WERI-Rb-1 (cell line): ENCODE measurements around the gene CATSPERZ.

ENCODE experiments used
- DNase-seq: peaks from one replicate; pipeline ENCODE4 v3.0.0-alpha.2; 2020
- H3K27ac ChIP-seq: fragments of 250-450 bp; sonication (Bioruptor Pico); 2 replicates; pipeline ENCODE4 v1.5.1; 2020; ENCODE audit warnings: mild to moderate bottlenecking, moderate library complexity
- H3K27me3 ChIP-seq: fragments of 250-450 bp; sonication (Bioruptor Pico); 2 replicates; pipeline ENCODE4 v1.5.1; 2021; ENCODE audit warnings: mild to moderate bottlenecking, low read depth, moderate library complexity; ENCODE audit not compliant: insufficient read depth, severe bottlenecking
- H3K36me3 ChIP-seq: fragments of 250-450 bp; sonication (Bioruptor Pico); 2 replicates; pipeline ENCODE4 v1.5.1; 2020; ENCODE audit warnings: mild to moderate bottlenecking, moderate library complexity
- H3K4me3 ChIP-seq: 2 replicates; pipeline ENCODE4 v1.5.1; 2011; ENCODE audit warnings: low read depth, mild to moderate bottlenecking, control low read depth, low read length
- H3K9me3 ChIP-seq: fragments of 250-450 bp; sonication (Bioruptor Pico); 2 replicates; pipeline ENCODE4 v1.5.1; 2021; ENCODE audit warnings: mild to moderate bottlenecking, moderate library complexity; ENCODE audit not compliant: severe bottlenecking
- CTCF ChIP-seq: IDR thresholded peaks from 2 replicates; pipeline ENCODE4 v1.5.1; 2011; ENCODE audit warnings: low read depth, mild to moderate bottlenecking, control low read depth, inconsistent platforms, low read length

Gene CATSPERZ

GRCh38 chr11:64287676-64288352 is 12.3 kb upstream of the CATSPERZ start:
- no peak for DNase-seq
- Histone ChIP-seq H3K27me3 (peaks cover 16% of the 10 kb centered on the region), H3K36me3 (peaks cover 8% of the 10 kb centered on the region), H3K27ac (no peak overlapping the region), H3K9me3 (no peaks in the 10 kb centered on the region), H3K4me3 (no peak overlapping the region)
- TF ChIP-seq CTCF, result no peak

- DNase-seq, result no peak
- peaks cover 22% of the 10 kb centered on the region for H3K27me3 ChIP-seq
- no peak for TF ChIP-seq CTCF
- H3K36me3 ChIP-seq, result peaks cover 3% of the 10 kb centered on the region
- H3K4me3 ChIP-seq, result no peak overlapping the region
- H3K9me3 ChIP-seq, result no peaks in the 10 kb centered on the region
- H3K27ac ChIP-seq, result no peak overlapping the region
These were observed 11.8 kb upstream of the CATSPERZ start for GRCh38 chr11:64288353-64288750.

- DNase-seq, result no peak
- Histone ChIP-seq H3K27me3 (peaks cover 22% of the 10 kb centered on the region), H3K27ac (no peak overlapping the region), H3K9me3 (no peaks in the 10 kb centered on the region), H3K36me3 (no peaks in the 10 kb centered on the region), H3K4me3 (no peak overlapping the region)
- TF ChIP-seq CTCF, result no peak
These were observed 11.1 kb upstream of the CATSPERZ start for GRCh38 chr11:64289002-64289564.

GRCh38 chr11:64290352-64291261 is 9.6 kb upstream of the CATSPERZ start:
- Histone ChIP-seq H3K4me3 (no peak overlapping the region), H3K27ac (no peak overlapping the region), H3K9me3 (no peaks in the 10 kb centered on the region), H3K36me3 (no peaks in the 10 kb centered on the region), H3K27me3 (peaks cover 22% of the 10 kb centered on the region)
- TF ChIP-seq CTCF, result no peak
- no peak for DNase-seq

- Histone ChIP-seq H3K9me3 (no peaks in the 10 kb centered on the region), H3K4me3 (peak within 1 kb of the TSS; percentile 39), H3K27ac (no peak within 1 kb of the TSS), H3K27me3 (peaks cover 22% of the 10 kb centered on the region), H3K36me3 (no peaks in the 10 kb centered on the region)
- TF ChIP-seq CTCF, result no peak
- no peak for DNase-seq
These were observed 8.9 kb upstream of the CATSPERZ start, which contains the start of gene KCNK4 for GRCh38 chr11:64291262-64291751. Gene KCNK4, plus strand, starts transcription at chr11:64291302. Its CDS starts 1,717 bp downstream, at chr11:64293019.
